ENCODE data around the gene ATP2B3. TPM values are rescaled to one million over a fixed set of nuclear protein-coding genes. Genes with fewer than 3 reads are reported as not detected.
A peak's percentile ranks its signal among the peaks of the same experiment; 100 is the strongest.

Gene ATP2B3
- polyA plus RNA-seq, 1 experiment: 0.02 TPM

DNA sequence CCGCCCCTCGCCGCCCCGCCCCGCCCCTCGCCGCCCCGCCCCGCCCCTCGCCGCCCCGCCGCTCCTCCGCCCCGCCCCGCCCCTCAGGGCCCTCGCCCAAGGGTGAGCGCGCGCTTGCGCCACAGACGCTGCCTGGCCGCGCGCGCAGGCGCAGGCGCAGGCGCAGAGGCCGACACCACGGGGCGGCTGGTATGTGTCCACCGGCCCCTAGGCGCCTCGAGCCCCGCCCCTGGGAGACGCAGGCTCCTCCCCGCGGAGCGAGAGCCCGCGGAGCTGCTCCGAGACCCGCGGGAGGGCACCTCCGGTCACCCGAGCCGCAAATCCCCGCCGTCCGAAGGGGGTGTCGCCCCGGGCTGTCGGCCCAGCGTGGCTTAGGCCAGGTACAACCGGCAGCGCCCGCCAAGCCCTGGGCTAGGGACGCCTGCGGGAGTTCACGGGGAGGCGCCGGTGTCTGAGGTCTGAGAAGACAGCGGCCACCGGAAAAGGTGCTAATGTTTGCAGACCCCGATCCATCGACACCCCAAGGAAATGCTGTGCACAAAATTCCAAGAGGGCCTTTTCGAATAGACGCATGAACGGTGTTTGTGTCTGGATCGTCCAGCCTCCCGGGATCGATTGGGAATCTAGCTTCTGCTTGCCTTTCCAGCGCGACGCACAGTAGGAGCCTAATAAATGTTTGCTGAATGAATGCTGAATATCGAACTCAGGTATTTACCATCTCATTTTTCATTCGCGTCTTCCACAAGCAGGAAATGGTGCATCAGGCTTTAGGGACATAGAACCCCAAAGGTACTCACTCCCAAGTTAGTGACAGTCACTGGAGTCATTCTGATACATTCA lies 82.0 kb downstream of the ATP2B3 start:
- no peak for TF ChIP-seq CTCF (IDR thresholded peaks at IDR 0.05; ENCODE audit: insufficient read depth, low read depth, low read length)
- peak; percentile 26 for DNase-seq (ENCODE audit: low read depth)
- POLR2A ChIA-PET: no interaction called here
- CTCF ChIA-PET: interaction anchor here (0.8 to 2.4 kb wide), 5 partner anchors 10 to 109 kb away, joined by 3 to 15 read pairs (median 3); no protein-coding TSS in a partner anchor
- Histone ChIP-seq H3K36me3 (ENCODE audit: control insufficient read depth, insufficient read depth, low read length) (no peaks in the 10 kb centered on the region), H3K4me3 (ENCODE audit: low read depth, low read length) (peak overlapping the region; percentile 69), H3K27me3 (ENCODE audit: control insufficient read depth, insufficient read depth, low read length) (no peaks in the 10 kb centered on the region)

GRCh38 chrX:153600032-153600373 lies 82.6 kb downstream of the ATP2B3 start:
- H3K36me3 ChIP-seq (ENCODE audit: control insufficient read depth, insufficient read depth, low read length): no peaks in the 10 kb centered on the region
- CTCF ChIA-PET: interaction anchor here (0.8 to 2.4 kb wide), 5 partner anchors 10 to 109 kb away, joined by 3 to 15 read pairs (median 3); no protein-coding TSS in a partner anchor
- POLR2A ChIA-PET: no interaction called here

GRCh38 chrX:153600921-153601320 lies 83.5 kb downstream of the ATP2B3 start:
- ChIA-PET CTCF (interaction anchor here (2.4 kb wide), 1 partner anchor 9 kb away, joined by 15 read pairs; no protein-coding TSS in a partner anchor), POLR2A (interaction anchor here (0.5 kb wide), 1 partner anchor 9 kb away, joined by 5 read pairs; no protein-coding TSS in a partner anchor)
- Histone ChIP-seq H3K4me3 (ENCODE audit: low read depth, low read length) (no peak overlapping the region), H3K27me3 (ENCODE audit: control insufficient read depth, insufficient read depth, low read length) (no peaks in the 10 kb centered on the region), H3K36me3 (ENCODE audit: control insufficient read depth, insufficient read depth, low read length) (no peaks in the 10 kb centered on the region)
- no peak for DNase-seq (ENCODE audit: low read depth)
- TF ChIP-seq CTCF (IDR thresholded peaks at IDR 0.05; ENCODE audit: insufficient read depth, low read depth, low read length): no peak

More at GRCh38 chrX:153600032-153600373, 82.6 kb downstream of the ATP2B3 start:
- Histone ChIP-seq H3K4me3 (ENCODE audit: low read depth, low read length) (peak overlapping the region; percentile 69), H3K27me3 (ENCODE audit: control insufficient read depth, insufficient read depth, low read length) (no peaks in the 10 kb centered on the region)
- no peak for TF ChIP-seq CTCF (IDR thresholded peaks at IDR 0.05; ENCODE audit: insufficient read depth, low read depth, low read length)
- no peak for DNase-seq (ENCODE audit: low read depth)

DNA sequence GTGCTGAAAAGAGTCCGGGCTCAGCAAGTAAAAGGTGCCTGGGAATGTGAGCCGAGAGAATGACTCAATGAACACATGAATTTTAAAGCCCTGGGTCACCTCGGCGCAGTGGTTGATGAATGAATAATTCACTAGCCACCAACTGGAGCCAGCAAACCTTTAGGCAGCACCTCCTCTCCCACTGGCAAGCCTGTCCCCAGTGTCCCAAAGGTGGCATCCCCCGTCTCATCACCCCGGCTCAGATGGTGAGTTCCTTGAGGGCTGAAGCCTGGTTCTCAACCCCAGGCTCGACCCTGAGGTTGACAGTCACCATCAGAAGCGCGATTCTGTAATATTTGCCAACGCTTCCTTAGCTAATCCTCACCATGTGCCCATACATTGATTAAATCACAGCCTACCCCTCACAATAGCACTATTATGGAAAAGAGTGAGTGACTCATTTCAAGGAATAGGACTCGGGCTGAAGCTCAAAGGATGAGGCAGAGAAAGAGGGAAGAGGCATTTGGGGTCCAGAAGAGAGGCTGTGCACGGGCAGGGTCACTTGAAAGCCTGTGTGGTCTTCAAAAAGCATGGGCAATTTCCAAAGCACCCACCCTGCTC lies 84.2 kb downstream of the ATP2B3 start:
- no peaks in the 10 kb centered on the region for H3K27me3 ChIP-seq (ENCODE audit: control insufficient read depth, insufficient read depth, low read length)
- H3K4me3 ChIP-seq (ENCODE audit: low read depth, low read length): no peak overlapping the region
- no peak for DNase-seq (ENCODE audit: low read depth)
- no peak for TF ChIP-seq CTCF (IDR thresholded peaks at IDR 0.05; ENCODE audit: insufficient read depth, low read depth, low read length)
- CTCF ChIA-PET: interaction anchor here (2.4 kb wide), 1 partner anchor 8 kb away, joined by 15 read pairs; no protein-coding TSS in a partner anchor
- POLR2A ChIA-PET: no interaction called here
- H3K36me3 ChIP-seq (ENCODE audit: control insufficient read depth, insufficient read depth, low read length): no peaks in the 10 kb centered on the region

GRCh38 chrX:153602601-153603000 lies 85.2 kb downstream of the ATP2B3 start:
- ChIA-PET POLR2A (no interaction called here), CTCF (no interaction called here)
- TF ChIP-seq CTCF (IDR thresholded peaks at IDR 0.05; ENCODE audit: insufficient read depth, low read depth, low read length): no peak

More at GRCh38 chrX:153602601-153603000, 85.2 kb downstream of the ATP2B3 start:
- DNase-seq (ENCODE audit: low read depth): no peak
- Histone ChIP-seq H3K27me3 (ENCODE audit: control insufficient read depth, insufficient read depth, low read length) (no peaks in the 10 kb centered on the region), H3K4me3 (ENCODE audit: low read depth, low read length) (no peak overlapping the region), H3K36me3 (ENCODE audit: control insufficient read depth, insufficient read depth, low read length) (no peaks in the 10 kb centered on the region)
